ENCODE results near the gene ADAMTS1.

DNA sequence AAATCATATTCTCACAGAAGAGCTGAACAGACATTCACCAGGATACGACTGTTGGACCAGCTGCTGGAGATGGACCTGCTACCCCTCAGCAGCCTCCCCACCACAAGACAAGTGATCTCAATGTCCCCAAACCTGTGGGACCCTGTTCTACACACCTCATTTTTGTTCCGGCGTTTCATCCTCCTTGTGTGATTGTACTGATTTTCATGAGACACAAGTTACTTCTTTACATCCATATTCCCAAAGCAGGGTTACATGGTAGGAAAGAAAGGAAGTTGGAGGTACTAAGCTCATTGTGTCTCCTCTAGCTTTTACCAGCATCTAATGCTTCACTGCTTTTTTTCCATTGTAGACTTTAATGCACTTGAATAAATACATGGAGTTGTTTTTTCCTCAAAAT, 8.7 kb downstream of the ADAMTS1 start:
- TF ChIP-seq, protein P1, sequence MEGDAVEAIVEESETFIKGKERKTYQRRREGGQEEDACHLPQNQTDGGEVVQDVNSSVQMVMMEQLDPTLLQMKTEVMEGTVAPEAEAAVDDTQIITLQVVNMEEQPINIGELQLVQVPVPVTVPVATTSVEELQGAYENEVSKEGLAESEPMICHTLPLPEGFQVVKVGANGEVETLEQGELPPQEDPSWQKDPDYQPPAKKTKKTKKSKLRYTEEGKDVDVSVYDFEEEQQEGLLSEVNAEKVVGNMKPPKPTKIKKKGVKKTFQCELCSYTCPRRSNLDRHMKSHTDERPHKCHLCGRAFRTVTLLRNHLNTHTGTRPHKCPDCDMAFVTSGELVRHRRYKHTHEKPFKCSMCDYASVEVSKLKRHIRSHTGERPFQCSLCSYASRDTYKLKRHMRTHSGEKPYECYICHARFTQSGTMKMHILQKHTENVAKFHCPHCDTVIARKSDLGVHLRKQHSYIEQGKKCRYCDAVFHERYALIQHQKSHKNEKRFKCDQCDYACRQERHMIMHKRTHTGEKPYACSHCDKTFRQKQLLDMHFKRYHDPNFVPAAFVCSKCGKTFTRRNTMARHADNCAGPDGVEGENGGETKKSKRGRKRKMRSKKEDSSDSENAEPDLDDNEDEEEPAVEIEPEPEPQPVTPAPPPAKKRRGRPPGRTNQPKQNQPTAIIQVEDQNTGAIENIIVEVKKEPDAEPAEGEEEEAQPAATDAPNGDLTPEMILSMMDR (IDR thresholded peaks at IDR 0.05): no peak
- no peak for TF ChIP-seq EZH2 (IDR thresholded peaks at IDR 0.05)
- no peak for TF ChIP-seq EZH2phosphoT487 (IDR thresholded peaks at IDR 0.05)

Measured in neural progenitor cell (in vitro differentiated cells).